Dedifferentiated amniotic fluid mesenchymal stem cell (primary cell): ENCODE measurements around the gene MAST4.
"Not testable (repeated sequence)": the region's sequence is repeated elsewhere in the genome, so short reads cannot be mapped to it uniquely, and the experiment has no call there.

Experiments used
- DNase-seq: peaks from one replicate; pipeline ENCODE4 v3.0.0-alpha.2; 2016; ENCODE audit errors: extremely low spot score

Gene MAST4

DNA sequence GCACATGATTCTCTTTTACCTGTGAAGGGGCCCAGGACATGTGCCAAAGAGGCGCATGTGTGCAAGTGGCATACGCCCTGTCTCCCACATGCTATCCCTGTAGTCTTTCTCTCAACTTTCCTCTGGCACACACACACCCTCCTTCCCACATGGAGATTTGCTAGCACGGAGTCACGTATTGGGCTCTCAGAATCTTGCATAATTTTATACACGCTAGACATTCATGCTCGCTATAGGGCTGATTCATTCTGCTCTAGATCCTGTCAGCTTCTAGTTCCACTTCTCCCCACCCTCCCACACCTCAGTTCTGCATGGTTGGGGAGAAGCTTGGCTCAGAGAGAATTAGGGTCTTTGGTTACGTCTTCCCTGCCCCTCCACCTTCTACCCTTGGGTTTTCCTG lies 527.6 kb downstream of the MAST4 start:
- DNase-seq: no peak

DNA sequence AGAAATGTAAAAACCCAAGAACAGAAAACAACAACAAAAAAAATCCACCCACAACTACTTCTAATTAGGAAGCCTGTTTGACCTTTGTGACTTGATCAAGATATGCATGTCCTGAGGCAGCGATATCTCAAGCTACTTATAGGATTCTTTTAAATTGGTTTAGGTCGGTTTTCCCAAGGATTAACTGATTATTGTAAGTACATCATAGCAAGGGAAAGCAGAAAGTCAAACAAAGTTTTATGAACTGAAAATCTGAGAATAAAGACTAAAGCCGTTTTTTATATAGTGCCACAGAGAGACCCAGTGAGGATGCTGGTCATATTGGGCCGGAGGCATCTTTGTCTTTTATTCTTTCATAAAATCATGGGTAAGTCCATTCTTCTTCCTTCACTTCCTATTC lies 528.4 kb downstream of the MAST4 start:
- no peak for DNase-seq

DNA sequence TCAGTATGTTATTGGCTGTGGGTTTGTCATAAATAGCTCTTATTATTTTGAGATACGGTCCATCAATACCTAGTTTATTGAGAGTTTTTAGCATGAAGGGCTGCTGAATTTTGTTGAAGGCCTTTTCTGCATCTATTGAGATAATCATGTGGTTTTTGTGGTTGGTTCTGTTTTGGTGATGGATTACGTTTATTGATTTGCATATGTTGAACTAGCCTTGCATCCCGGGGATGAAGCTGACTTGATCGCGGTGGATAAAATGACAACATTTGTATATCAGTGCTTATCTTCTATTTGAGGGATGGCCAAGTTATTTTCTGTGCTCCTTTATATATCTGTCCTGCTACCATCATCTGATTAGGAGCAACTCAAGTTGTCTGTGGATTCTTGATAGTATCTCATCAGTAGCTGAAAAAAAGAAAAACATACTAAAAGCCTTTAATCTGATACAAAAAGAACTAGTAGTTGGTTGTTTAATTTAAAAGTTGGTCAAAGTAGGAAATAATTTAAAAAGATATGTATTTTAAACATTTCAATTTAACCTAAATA lies 531.2 kb downstream of the MAST4 start:
- DNase-seq: not testable (repeated sequence)

DNA sequence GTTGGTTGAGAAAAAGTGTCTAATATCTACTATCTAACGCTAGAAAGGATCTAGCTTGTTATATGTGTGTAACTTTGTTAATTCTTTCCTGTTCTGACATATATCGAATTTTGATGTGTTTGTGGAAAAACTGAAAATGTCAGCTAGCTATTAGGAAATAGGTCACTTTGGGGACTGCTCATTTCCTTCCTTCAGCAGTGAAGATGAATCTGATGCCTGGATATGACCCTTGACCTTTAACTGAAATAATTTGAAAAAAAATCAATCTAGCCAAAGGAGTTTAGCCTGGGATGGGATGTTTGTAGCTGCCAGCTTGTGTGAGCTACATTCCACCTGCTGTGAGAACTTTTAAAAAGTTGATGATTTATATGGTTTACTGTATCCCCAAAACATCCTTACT lies 533.6 kb downstream of the MAST4 start:
- no peak for DNase-seq

DNA sequence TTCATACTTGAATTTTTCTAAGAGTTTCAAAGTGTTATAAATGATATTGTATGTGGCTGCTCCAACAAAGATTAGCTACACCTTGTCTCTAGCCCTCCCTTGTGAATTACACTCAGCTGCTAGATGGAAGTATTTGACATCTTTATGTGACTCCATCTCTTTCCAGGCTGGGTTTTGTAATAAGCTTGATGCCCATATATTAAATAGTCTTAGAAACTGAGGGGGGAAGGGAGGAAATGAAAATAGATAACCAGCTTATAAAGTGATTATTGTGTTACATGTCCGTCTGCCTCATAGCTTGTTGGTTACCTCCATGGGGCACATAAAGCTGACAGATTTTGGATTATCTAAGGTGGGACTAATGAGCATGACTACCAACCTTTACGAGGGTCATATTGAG lies 537.0 kb downstream of the MAST4 start:
- DNase-seq: no peak

DNA sequence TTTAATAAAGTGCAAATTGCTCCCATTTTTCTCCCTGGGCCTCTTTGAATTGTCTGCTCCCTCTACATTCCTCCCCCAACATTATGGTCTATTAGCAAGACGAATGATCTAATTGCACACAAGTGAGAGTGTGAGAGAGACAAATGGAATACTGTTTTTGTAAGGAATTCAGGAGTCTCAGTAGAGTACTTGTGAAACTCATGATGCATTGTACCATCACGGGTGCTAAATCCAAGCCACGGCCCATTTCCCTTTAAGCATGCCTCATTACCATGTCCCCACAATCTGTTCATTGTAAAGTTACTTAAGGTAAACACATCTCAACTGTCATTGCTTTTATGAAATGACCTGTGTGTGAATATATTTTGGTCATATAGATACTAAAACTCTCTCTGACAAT lies 537.6 kb downstream of the MAST4 start:
- no peak for DNase-seq

DNA sequence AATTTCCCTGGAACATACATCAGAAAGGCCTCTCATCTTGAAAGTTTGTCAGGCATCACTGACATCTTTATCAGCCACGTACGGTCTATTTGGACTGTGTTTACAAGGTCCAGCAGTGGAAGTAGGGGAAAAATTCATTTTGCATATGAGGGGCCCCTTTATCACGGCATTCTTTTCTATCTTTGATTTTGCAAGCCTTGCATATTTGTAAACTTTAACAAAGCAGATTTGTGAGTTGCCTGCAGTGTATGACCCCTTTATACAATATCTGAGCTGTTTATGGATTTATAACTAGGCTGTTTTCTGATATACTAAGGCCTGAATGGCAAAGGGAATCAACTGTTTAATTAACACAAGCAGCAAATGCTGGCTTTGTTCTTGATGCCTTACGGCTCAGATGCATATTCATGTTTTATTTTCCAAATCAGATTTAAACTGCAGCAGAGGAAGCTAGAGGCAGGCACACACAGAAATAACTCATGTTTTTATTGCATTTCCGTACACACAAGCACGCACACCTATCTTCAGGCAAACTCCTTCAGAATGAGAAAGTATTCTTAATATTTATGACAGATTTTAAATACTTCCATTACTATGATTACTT lies 539.3 kb downstream of the MAST4 start:
- no peak for DNase-seq

DNA sequence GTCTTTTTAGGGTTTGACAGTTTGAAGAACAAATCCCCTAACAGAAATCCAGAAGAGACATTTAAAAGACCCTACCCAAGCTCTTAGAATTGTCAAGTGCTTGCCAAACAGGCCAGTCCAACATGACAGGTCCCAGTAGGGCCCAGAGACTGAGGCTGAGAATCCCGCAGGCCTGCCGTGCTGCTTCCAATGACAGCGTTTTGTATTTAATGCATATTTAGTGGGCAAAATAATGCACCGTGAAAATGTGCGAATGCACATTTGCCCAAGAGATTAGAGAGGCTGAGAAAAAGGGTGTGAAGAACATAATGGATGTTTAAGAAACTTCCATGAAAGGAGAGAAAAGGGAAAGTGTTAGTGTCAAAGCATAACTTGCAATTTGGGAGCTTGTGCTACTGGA lies 542.8 kb downstream of the MAST4 start:
- no peak for DNase-seq

DNA sequence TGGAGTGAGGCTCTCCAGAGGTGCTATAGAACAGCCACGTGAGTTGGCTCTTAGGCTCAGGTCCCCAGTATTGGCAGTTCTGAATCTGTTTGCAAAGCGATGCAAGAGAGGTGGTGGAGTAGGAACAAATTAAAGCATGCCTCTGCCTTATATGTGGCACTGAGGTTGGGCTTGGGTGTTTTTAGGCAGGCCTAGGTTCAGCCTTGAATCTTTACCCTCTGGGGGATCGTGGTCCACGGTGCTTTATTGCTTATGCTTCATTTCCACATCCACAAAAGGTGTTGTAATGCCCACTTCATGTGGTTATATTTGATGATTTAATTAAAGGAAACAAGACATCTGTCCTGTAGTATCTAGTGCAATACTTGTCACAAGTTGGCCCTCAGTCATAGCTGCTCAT lies 544.2 kb downstream of the MAST4 start:
- DNase-seq: no peak

DNA sequence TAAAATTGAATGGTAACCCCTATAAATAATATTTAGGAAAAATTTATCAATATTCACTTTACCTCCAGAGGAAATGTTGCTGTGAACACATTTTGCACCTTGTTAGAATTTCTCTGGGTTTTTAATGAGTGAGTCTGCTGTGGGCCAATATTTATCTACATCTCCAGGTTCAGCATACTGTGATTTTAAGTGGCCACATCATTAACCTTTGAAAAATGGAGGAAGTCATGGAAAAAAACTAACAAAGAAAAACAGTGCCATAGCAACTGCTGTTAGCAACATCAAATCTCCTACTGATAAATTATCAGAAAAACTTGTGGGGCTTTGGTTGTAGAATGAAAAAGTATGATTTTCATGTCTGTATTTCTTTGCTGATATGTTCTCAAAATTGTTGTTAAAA lies 545.5 kb downstream of the MAST4 start:
- no peak for DNase-seq

DNA sequence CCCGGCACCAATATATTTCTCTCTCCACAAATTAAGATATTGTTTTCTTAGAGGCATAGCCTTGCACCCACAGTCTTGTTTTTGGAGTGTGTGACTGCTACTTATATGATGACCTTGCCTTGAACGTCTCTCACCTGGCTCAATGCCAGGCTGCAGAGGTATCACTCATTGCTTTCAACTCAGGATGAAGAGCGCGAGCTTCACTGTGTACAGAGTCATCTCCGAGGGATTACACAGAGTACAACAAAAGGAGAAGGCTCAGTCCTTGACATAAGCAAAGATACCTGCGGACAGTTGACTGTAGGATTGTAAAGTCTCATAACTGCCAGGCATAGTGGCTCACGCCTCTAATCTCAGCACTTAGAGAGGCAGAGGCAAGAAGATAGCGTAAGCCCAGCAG lies 546.6 kb downstream of the MAST4 start:
- no peak for DNase-seq

DNA sequence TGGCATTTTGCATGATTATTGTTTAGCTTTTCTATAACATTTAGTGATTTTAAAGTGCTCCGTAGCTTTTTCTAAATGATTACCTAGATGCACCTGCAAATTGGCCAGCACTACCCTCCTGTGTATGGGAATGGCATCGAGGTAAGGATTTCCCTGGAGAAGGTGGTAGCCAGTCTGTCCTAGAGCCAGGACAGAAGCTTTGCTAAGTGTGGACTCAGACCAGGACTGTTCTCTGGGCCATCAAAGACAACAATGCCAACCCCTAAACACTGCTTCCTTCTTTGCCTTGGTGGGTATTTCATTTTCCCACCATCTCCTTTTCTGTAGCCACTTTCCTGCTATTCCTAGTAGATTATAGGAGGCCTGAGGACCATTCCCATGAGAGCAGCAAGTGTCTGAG lies 547.4 kb downstream of the MAST4 start:
- no peak for DNase-seq

DNA sequence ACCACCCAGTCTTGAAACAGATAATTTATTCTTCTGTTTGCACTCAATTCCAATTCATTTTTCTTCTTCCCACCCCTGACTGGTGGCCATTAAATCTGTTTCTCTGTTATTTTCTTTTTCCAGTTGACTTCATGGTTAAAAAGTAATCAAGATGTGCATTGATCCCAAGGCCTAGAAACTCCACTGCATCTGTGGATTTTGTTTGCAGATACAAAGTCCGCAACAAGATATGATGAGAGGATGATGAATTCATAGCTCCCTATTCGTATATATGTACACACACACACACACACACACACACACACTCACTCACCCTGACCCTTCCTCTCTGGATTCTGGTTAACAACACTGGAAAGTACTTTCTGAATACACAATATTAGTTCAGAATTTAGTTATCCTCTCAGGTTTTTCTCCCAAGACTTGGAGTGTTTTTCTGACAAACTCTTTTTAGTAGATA lies 548.0 kb downstream of the MAST4 start:
- DNase-seq: no peak

DNA sequence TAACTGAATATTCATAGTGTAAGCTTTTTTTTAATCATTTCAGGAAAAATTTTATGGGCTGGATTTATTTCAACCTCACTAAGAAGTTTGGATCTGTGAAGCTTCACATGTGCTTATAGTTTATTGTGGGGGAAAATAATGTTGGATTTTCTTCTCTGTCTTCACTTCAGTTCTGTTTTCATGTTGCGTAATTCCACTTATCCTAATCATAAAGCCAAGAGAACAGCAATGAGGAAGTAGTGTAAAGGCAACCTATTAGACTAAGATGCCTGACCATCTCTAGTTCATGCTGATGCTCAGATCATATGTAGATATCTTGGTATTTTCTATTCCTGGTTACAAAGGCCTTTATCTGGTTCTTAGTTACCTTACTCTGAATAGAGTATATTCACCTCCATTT lies 550.4 kb downstream of the MAST4 start:
- DNase-seq: no peak

DNA sequence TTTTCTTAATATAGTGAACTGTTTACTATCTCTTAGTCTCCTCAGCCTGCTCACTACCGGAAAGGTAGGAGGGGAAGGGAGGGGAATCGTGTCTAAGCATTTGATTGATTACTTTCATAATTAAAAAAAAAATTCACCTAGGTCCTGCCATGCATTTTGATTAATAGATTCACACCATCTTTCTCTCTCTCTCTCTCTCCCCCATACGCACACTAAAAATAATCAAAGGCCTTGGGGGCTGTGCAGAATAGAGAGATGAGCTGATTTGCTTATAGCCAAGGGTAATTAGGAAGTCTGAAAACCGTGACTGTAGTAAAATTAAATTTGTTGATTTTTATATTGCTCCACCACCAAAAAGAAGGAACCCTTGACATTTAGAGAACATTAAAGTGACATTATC lies 550.8 kb downstream of the MAST4 start:
- DNase-seq: no peak

DNA sequence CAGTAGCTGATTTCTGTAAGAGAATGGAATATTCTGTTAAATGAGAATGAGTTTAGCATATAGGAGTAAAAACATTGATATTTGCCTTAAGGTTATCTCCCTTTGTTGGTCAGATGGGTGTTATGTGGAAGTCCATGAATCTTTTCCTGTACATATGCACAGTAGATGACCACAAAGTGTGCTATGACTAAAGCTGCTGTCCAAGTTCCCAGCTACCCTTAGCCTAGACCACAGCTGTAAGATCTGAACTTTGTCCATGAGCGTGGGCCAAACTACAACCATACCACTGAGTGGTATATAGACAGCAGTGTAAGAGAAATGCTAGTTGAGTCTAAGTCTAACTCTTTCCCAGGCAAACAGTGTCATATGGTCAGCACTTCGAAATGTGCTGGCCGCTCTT lies 551.6 kb downstream of the MAST4 start:
- DNase-seq: no peak

DNA sequence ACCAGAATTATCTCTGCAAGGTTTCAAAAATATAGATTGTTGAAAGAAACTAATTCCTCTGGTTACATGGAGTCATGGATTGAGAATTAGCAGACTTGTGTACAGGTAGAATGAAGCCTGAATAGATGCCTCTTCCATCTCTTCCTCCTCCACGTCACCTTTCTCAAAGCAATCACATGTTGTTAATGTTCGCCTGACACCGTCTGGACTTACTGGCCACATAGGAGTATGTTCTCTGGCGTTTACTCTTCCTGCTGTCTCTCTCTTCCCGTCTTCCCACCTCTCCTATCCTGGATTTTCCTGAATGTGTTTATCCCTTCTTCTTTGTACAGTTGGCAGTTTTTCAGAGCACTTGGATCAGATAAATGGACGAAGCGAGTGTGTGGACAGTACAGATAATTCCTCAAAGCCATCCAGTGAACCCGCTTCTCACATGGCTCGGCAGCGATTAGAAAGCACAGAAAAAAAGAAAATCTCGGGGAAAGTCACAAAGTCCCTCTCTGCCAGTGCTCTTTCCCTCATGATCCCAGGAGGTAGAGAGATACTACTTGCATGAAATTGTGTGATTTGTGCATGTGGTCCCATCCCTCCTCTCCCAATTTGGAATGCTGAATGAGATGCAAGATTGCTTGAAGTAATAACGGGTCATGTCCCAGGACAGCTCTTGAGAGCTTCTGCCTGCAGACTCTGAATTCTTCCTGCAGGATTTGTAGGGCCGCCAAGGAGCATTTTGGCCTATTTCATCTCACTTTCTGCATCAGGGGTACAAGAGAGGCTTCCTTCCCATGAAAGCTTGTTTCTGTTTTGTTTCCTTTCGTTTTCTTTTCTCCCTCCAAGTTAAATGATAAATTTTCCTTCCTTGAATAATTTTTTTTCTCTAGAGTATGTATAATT lies 553.1 kb downstream of the MAST4 start:
- DNase-seq: no peak

DNA sequence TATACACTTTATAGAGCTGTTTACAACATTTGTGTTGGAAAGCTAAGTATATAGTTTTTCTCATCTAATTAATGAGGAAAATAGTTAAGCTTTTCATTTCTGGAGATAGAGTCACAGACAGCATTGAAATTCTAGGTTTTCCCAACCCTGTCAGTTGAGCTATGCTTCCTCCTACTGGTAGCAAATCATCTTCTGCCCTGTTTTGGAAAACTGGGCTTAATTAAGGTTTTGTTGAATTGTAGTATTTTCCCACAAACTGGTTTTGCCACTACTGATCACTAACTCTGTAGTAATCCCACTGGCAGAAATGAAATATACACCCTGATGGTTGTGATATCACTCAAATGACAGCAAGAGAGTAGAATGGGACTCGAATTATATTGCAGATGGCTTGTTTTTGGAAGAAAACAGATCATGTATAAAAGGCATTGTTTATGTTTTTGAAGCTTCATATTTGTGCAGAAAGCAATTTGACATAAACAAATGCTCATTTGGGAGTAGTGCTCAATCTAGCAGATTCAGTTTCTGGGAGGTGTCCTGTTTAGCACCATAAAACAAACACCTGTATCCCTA lies 553.8 kb downstream of the MAST4 start:
- peak; percentile 46 for DNase-seq

DNA sequence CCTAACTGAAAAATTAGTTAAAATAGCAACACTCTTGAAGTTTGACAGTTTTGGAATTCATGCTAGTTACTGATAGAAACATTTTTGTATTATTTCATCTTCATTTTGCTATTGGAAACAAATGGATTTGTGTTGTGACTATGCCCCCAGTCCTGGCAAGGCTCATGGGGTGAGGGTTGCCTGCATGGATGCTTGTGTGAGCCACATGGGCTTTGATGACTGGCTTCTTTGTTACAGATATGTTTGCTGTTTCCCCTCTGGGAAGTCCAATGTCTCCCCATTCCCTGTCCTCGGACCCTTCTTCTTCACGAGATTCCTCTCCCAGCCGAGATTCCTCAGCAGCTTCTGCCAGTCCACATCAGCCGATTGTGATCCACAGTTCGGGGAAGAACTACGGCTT lies 556.2 kb downstream of the MAST4 start:
- DNase-seq: no peak

DNA sequence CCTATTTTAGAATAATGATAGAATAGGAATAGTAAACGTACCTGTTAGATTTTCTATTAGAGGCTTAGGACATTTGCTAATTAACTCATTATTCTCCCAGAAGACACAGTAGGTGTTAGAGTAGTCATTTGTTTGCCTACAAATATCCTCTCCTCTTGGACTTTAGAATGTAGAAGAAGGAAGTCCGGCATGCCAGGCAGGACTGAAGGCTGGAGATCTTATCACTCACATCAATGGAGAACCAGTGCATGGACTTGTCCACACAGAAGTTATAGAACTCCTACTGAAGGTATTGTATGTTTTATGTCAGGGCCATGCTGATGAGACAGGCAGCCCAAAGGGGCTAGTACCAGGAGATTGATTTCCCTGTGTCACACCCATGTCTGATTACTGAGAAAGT lies 557.1 kb downstream of the MAST4 start:
- no peak for DNase-seq

DNA sequence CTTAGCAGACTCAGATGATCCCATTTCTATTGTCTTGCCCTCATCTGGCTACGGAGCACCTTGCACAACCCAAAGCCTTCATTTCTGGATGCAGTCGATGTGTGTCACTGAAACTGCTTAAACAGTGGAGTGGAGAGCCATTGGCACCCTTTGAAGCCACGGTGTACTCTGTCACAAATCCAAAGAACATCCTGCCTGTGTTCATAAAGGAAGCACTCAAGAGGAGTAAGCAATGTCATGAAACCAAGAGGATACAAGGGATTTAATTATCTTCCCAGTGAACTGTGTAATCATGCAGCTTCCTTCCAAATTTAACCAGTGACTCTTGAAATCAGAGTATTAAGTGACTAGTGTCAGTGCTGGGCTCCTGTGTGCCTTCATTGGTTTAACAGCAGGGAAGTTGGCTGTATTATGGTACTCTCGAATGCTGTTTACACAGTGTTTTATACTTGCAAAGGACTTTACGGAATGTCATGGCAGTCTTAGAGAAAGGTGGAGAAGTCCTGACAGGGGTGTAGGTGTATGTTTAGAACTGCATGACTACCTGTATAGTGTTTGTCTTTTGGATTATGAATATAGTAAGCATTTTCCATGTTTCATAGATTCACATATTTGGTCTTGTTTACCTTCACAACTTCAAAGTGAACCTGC lies 558.5 kb downstream of the MAST4 start:
- no peak for DNase-seq

DNA sequence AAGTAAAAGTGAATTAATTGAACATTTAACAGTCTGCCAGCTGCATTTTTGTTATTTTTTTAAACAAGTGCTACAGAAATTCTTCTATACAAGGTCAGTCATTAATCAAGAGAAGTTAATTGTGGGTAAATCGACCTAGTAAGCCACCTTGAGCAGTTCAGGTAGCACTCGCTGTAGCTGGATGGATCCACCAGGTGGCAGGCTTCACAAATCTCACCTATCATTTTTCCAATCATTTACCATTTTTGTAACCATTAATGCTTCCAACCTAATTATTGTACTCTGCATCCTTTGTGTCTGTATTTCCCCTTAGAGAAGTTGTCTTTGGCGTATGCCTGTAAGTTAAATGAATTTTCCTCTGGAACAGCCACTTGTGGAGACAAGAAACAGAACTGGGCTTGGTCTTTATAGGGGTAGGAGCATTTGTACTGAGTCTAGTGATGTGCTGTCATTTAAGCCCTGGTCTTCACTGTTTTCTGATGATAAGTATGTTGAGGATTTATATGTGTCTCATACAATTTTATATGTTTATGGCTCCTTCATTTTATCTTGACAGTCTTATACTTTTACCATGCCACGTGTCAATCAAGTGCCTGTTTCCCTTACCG lies 560.9 kb downstream of the MAST4 start:
- no peak for DNase-seq
